ENCODE measurements around the gene STPG4. TPM values are rescaled to one million over a fixed set of nuclear protein-coding genes. Genes with fewer than 3 reads are reported as not detected.

The STPG4 gene
- total and polyA plus RNA-seq, 2 of the 8 experiments (the other 6 are each of a cell fraction or from before 2014, with no cell fraction given), result 0.28 TPM; not detected in 1

GRCh38 chr2:47133046-47133445 lies 22.1 kb downstream of the STPG4 start (continued):
- TF ChIP-seq ASH2L (IDR thresholded peaks at IDR 0.05; ENCODE audit: low read length) (no peak), RBBP5 (IDR thresholded peaks at IDR 0.05; ENCODE audit: borderline replicate concordance, low read depth, low read length) (no peak), TAF7 (optimal IDR thresholded peaks at IDR 0.05; ENCODE audit: borderline replicate concordance, low read depth, low read length) (no peak), SRF (IDR thresholded peaks at IDR 0.05; ENCODE audit: low read depth, low read length) (no peak)

Measured in H1 (cell line).